SK-N-MC (cell line): ENCODE measurements around the gene PRRX2.

Experiments
- EZH2 ChIP-seq: fragments of 200-600 bp; sonication (generic); IDR thresholded peaks from one replicate; pipeline ENCODE4 v1.6.1; 2017; ENCODE audit warnings: antibody characterized with exemption
- FOXP2 ChIP-seq: optimal IDR thresholded peaks from 2 replicates; pipeline ENCODE3; 2011; ENCODE audit warnings: mild to moderate bottlenecking, moderate library complexity; ENCODE audit not compliant: insufficient read depth; ENCODE audit errors: extremely low read length, control extremely low read depth

GRCh38 chr9:129692534-129692933, 27.1 kb downstream of the PRRX2 start:
- TF ChIP-seq EZH2 (no peak), FOXP2 (no peak)
